ENCODE data around the gene CDC42SE2. TPM values are rescaled to one million over a fixed set of nuclear protein-coding genes. Genes with fewer than 3 reads are reported as not detected.

CDC42SE2 gene
- total and polyA plus RNA-seq, 2 donors from 2014 or later = 24.8 to 90.7 TPM

DNA sequence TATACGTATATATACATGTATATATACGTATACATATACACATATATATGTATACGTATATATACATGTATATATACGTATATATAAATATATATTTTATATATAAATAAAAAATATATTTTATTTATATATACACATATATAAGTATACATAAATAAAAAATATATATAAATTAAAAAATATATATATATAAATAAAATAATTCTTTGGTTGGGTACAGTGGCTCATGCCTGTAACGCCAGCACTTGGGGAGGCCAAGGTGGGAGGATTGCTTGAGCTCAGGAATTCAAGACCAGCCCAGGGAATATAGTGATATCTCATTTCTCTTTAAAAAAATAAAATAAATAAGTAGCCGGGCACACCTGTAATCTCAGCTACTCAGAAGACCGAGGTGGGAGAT is 155.0 kb downstream of the CDC42SE2 start:
- TF ChIP-seq, protein P1, sequence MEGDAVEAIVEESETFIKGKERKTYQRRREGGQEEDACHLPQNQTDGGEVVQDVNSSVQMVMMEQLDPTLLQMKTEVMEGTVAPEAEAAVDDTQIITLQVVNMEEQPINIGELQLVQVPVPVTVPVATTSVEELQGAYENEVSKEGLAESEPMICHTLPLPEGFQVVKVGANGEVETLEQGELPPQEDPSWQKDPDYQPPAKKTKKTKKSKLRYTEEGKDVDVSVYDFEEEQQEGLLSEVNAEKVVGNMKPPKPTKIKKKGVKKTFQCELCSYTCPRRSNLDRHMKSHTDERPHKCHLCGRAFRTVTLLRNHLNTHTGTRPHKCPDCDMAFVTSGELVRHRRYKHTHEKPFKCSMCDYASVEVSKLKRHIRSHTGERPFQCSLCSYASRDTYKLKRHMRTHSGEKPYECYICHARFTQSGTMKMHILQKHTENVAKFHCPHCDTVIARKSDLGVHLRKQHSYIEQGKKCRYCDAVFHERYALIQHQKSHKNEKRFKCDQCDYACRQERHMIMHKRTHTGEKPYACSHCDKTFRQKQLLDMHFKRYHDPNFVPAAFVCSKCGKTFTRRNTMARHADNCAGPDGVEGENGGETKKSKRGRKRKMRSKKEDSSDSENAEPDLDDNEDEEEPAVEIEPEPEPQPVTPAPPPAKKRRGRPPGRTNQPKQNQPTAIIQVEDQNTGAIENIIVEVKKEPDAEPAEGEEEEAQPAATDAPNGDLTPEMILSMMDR (IDR thresholded peaks at IDR 0.05; ENCODE audit: borderline replicate concordance, extremely low read depth, insufficient read depth) = no peak

GRCh38 chr5:131419877-131420276 is 156.0 kb downstream of the CDC42SE2 start:
- intact Hi-C loops (cut with DNase I) = no loop called here
- no peak for FAIRE-seq
- Histone ChIP-seq H3K36me3 (ENCODE audit: control insufficient read depth in 2 of 3, insufficient read depth in 3 of 3, low read length in 3 of 3) (no peaks in the 10 kb centered on the region), H3K27ac (ENCODE audit: low read depth in 2 of 2, low read length in 2 of 2) (no peak overlapping the region), H3K9me3 (ENCODE audit: control insufficient read depth in 2 of 3, insufficient read depth in 1 of 3, low read length in 3 of 3) (no peaks in the 10 kb centered on the region), H3K4me3 (ENCODE audit: low read length in 3 of 3) (no peak overlapping the region), H3K9ac (ENCODE audit: low read length in 3 of 3) (no peak overlapping the region), H3K4me1 (ENCODE audit: control insufficient read depth in 2 of 3, insufficient read depth in 2 of 3, low read depth in 1 of 3, low read length in 3 of 3) (peaks cover 0 to 2% (median 0%) of the 10 kb centered on the region in 3 donors), H3K27me3 (ENCODE audit: control insufficient read depth, insufficient read depth, low read length) (no peaks in the 10 kb centered on the region)
- peak in 1 of 5 donors; percentile 16 for DNase-seq
- TF ChIP-seq, protein P1 (IDR thresholded peaks at IDR 0.05; ENCODE audit: borderline replicate concordance, extremely low read depth, insufficient read depth) = no peak

More for the DNA sequence above, 155.0 kb downstream of the CDC42SE2 start:
- Histone ChIP-seq H3K36me3 (ENCODE audit: control insufficient read depth in 2 of 3, insufficient read depth in 3 of 3, low read length in 3 of 3) (no peaks in the 10 kb centered on the region), H3K9ac (ENCODE audit: low read length in 3 of 3) (no peak overlapping the region), H3K9me3 (ENCODE audit: control insufficient read depth in 2 of 3, insufficient read depth in 1 of 3, low read length in 3 of 3) (no peaks in the 10 kb centered on the region), H3K27ac (ENCODE audit: low read depth in 2 of 2, low read length in 2 of 2) (no peak overlapping the region), H3K27me3 (ENCODE audit: control insufficient read depth, insufficient read depth, low read length) (no peaks in the 10 kb centered on the region), H3K4me3 (ENCODE audit: low read length in 3 of 3) (no peak overlapping the region), H3K4me1 (ENCODE audit: control insufficient read depth in 2 of 3, insufficient read depth in 2 of 3, low read depth in 1 of 3, low read length in 3 of 3) (peaks cover 0 to 5% (median 0%) of the 10 kb centered on the region in 3 donors)
- intact Hi-C loops (cut with DNase I) = no loop called here
- DNase-seq (no peak), FAIRE-seq (peak; percentile 94)

DNA sequence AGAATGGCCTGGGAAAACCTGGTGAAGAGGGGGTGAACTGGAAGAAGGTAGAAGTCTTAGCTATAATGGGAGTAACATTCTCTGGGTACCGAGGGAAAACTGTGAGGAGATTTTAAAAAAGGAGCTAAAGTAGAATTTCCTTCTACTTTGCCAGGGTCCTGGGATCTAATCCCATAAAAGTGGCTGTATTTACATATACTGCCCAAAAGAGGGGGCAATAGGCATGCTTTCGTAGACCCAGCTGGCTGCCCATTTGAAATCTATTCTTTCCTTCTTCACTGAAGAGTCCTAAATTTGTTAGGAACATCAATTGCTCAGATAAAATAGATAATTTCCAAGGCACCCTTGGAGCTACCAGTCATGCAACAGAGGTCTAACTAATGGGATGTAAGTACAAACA is 159.2 kb downstream of the CDC42SE2 start:
- Histone ChIP-seq H3K9ac (ENCODE audit: low read length in 3 of 3) (no peak overlapping the region), H3K4me3 (ENCODE audit: low read length in 3 of 3) (no peak overlapping the region), H3K27ac (ENCODE audit: low read depth in 2 of 2, low read length in 2 of 2) (no peak overlapping the region), H3K36me3 (ENCODE audit: control insufficient read depth in 2 of 3, insufficient read depth in 3 of 3, low read length in 3 of 3) (no peaks in the 10 kb centered on the region), H3K4me1 (ENCODE audit: control insufficient read depth in 2 of 3, insufficient read depth in 2 of 3, low read depth in 1 of 3, low read length in 3 of 3) (no peaks in the 10 kb centered on the region), H3K9me3 (ENCODE audit: control insufficient read depth in 2 of 3, insufficient read depth in 1 of 3, low read length in 3 of 3) (no peaks in the 10 kb centered on the region), H3K27me3 (ENCODE audit: control insufficient read depth, insufficient read depth, low read length) (no peaks in the 10 kb centered on the region)
- no peak for FAIRE-seq
- TF ChIP-seq, protein P1 (IDR thresholded peaks at IDR 0.05; ENCODE audit: borderline replicate concordance, extremely low read depth, insufficient read depth) = peak; percentile 17
- DNase-seq = no peak
- intact Hi-C loops (cut with DNase I) = no loop called here

DNA sequence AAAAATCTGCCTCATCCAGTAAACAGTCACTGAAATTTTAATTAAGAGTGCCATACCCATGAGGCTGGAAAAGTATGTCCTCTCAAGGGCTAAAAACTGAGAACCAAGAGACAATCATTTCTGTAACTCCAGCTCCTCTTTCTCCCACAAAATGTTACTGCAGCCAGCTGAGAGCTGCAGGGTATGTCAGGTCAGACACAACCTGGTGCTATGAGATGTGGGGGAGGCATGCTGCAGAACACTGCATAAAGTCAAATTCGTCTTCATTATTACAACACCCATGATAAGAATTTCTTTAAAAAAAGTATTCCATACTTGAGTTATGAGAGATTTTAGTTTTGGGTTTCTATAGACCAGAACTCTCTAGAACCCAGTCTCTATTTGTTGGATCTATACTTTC is 162.2 kb downstream of the CDC42SE2 start:
- no peaks in the 10 kb centered on the region for H3K27me3 ChIP-seq (ENCODE audit: control insufficient read depth, insufficient read depth, low read length)
- H3K4me3 ChIP-seq (ENCODE audit: low read length in 3 of 3) = no peak overlapping the region
- TF ChIP-seq, protein P1 (IDR thresholded peaks at IDR 0.05; ENCODE audit: borderline replicate concordance, extremely low read depth, insufficient read depth) = no peak
- FAIRE-seq = no peak
- peaks cover 0 to 12% (median 0%) of the 10 kb centered on the region in 3 donors for H3K36me3 ChIP-seq (ENCODE audit: control insufficient read depth in 2 of 3, insufficient read depth in 3 of 3, low read length in 3 of 3)
- H3K4me1 ChIP-seq (ENCODE audit: control insufficient read depth in 2 of 3, insufficient read depth in 2 of 3, low read depth in 1 of 3, low read length in 3 of 3) = no peaks in the 10 kb centered on the region
- H3K27ac ChIP-seq (ENCODE audit: low read depth in 2 of 2, low read length in 2 of 2) = no peak overlapping the region
- no peak overlapping the region for H3K9ac ChIP-seq (ENCODE audit: low read length in 3 of 3)
- no peaks in the 10 kb centered on the region for H3K9me3 ChIP-seq (ENCODE audit: control insufficient read depth in 2 of 3, insufficient read depth in 1 of 3, low read length in 3 of 3)
- intact Hi-C loops (cut with DNase I) = no loop called here
- DNase-seq = no peak

All from kidney (tissue), 14 donors.